HepG2 (cell line): ENCODE measurements around the gene INSR. TPM values are rescaled to one million over a fixed set of nuclear protein-coding genes. Genes with fewer than 3 reads are reported as not detected.
A peak's percentile ranks its signal among the peaks of the same experiment; 100 is the strongest.

ENCODE experiments used
- ARID3A ChIP-seq: IDR thresholded peaks from 2 replicates; pipeline ENCODE4 v1.6.1; 2012; ENCODE audit warnings: low read depth, low read length, improper control_type of control experiment
- ARNT2 ChIP-seq: sonication (generic); formaldehyde crosslinking; IDR thresholded peaks from 2 replicates; pipeline ENCODE4 v1.8.0; 2022; ENCODE audit warnings: mild to moderate bottlenecking, low read depth, missing genetic modification reagents, moderate library complexity
- BCL6 ChIP-seq: IDR thresholded peaks from 2 replicates; pipeline ENCODE4 v1.6.1; 2016; ENCODE audit warnings: missing genetic modification reagents, missing compliant biosample characterization
- DNMT1 ChIP-seq: sonication (generic); formaldehyde crosslinking; IDR thresholded peaks from 2 replicates; pipeline ENCODE4 v1.5.1; 2020; ENCODE audit warnings: mild to moderate bottlenecking, missing genetic modification reagents
- ESRRA ChIP-seq: sonication (generic); formaldehyde crosslinking; IDR thresholded peaks from 2 replicates; pipeline ENCODE4 v1.5.1; 2020; ENCODE audit warnings: mild to moderate bottlenecking, low read depth, missing genetic modification reagents
- FOSL1 ChIP-seq: sonication (generic); formaldehyde crosslinking; IDR thresholded peaks from 2 replicates; pipeline ENCODE4 v1.9.0; 2021; ENCODE audit warnings: missing genetic modification reagents, borderline replicate concordance
- FOXA1 ChIP-seq, 2 experiments: fragments of 450-650 bp in 1 of 2; sonication (generic) in 1 of 2; formaldehyde crosslinking in 1 of 2; IDR thresholded peaks; 2 replicates each; pipeline versions ENCODE4 v1.4.0 to v1.6.1; 2016 to 2020; ENCODE audit warnings: missing genetic modification reagents in 1 of 2
- HNRNPLL ChIP-seq: fragments of 200-400 bp; formaldehyde crosslinking; IDR thresholded peaks from 2 replicates; pipeline ENCODE4 v1.6.1; 2017; ENCODE audit warnings: mild to moderate bottlenecking, low read depth, low read length; ENCODE audit not compliant: poor library complexity, severe bottlenecking
- KLF6 ChIP-seq: IDR thresholded peaks from 2 replicates; pipeline ENCODE4 v1.8.0; 2016; ENCODE audit warnings: missing biosample characterization, missing genetic modification reagents
- MED13 ChIP-seq: sonication (generic); formaldehyde crosslinking; IDR thresholded peaks from 2 replicates; pipeline ENCODE4 v1.5.0; 2020; ENCODE audit warnings: missing genetic modification reagents
- MLLT10 ChIP-seq: sonication (generic); formaldehyde crosslinking; IDR thresholded peaks from 2 replicates; pipeline ENCODE4 v1.4.0; 2020; ENCODE audit warnings: missing genetic modification reagents
- MTF2 ChIP-seq: sonication (generic); formaldehyde crosslinking; IDR thresholded peaks from 2 replicates; pipeline ENCODE4 v1.5.0; 2020; ENCODE audit warnings: missing genetic modification reagents, borderline replicate concordance
- NFATC3 ChIP-seq: sonication (generic); formaldehyde crosslinking; IDR thresholded peaks from 2 replicates; pipeline ENCODE4 v1.5.1; 2020; ENCODE audit warnings: mild to moderate bottlenecking, missing genetic modification reagents
- ONECUT2 ChIP-seq: sonication (generic); formaldehyde crosslinking; IDR thresholded peaks from 2 replicates; pipeline ENCODE4 v1.4.0; 2020; ENCODE audit warnings: missing genetic modification reagents
- SALL1 ChIP-seq: sonication (generic); formaldehyde crosslinking; IDR thresholded peaks from 2 replicates; pipeline ENCODE4 v1.8.0; 2022; ENCODE audit warnings: mild to moderate bottlenecking, missing genetic modification reagents
- SMYD3 ChIP-seq: sonication (generic); formaldehyde crosslinking; IDR thresholded peaks from 2 replicates; pipeline ENCODE4 v1.8.1; 2023; ENCODE audit warnings: mild to moderate bottlenecking, missing genetic modification reagents
- SOX13 ChIP-seq, 3 experiments: fragments of 450-650 bp in 1 of 3; sonication (generic) in 1 of 3; formaldehyde crosslinking in 1 of 3; IDR thresholded peaks in 2 of 3; conservative IDR thresholded peaks in 1 of 3; 2 replicates each; pipeline versions ENCODE4 v1.5.0 to v1.6.1; 2016 to 2020; ENCODE audit warnings: antibody characterized with exemption in 1 of 3, mild to moderate bottlenecking in 1 of 3, missing compliant biosample characterization in 1 of 3, missing genetic modification reagents in 1 of 3, moderate library complexity in 1 of 3
- ZFP91 ChIP-seq: sonication (generic); formaldehyde crosslinking; IDR thresholded peaks from 2 replicates; pipeline ENCODE4 v1.9.0; 2022; ENCODE audit warnings: missing genetic modification reagents, mild to moderate bottlenecking, borderline replicate concordance
- ZNF143 ChIP-seq: sonication (generic); formaldehyde crosslinking; IDR thresholded peaks from 2 replicates; pipeline ENCODE4 v1.4.0; 2020; ENCODE audit warnings: missing genetic modification reagents
- ZNF383 ChIP-seq: sonication (generic); formaldehyde crosslinking; IDR thresholded peaks from 2 replicates; pipeline ENCODE4 v1.4.0; 2020; ENCODE audit warnings: missing genetic modification reagents, mild to moderate bottlenecking, borderline replicate concordance
- ZNF639 ChIP-seq: conservative IDR thresholded peaks from 2 replicates; pipeline ENCODE4 v1.6.1; 2018; ENCODE audit warnings: missing genetic modification reagents
- ZNF672 ChIP-seq: sonication (generic); formaldehyde crosslinking; IDR thresholded peaks from 2 replicates; pipeline ENCODE4 v1.8.1; 2022; ENCODE audit warnings: missing genetic modification reagents
- ZNF839 ChIP-seq: sonication (generic); formaldehyde crosslinking; IDR thresholded peaks from 2 replicates; pipeline ENCODE4 v1.4.0; 2020; ENCODE audit warnings: missing genetic modification reagents, mild to moderate bottlenecking, borderline replicate concordance
- ZNF850 ChIP-seq: sonication (generic); formaldehyde crosslinking; conservative IDR thresholded peaks from 2 replicates; pipeline ENCODE4 v1.9.0; 2021; ENCODE audit warnings: mild to moderate bottlenecking, missing genetic modification reagents
- polyA plus RNA-seq, 8 experiments: library from polyadenylated mRNA; depleted of rRNA in 3 of 8; stranded (reverse) in 7 of 8; unstranded in 1 of 8; fragments of >200 nt; fragmentation: Illumina TruSeq in 4 of 8; extraction: Trizol in 4 of 8; gene quantifications; 2 replicates each; pipeline versions ENCODE4 v1.2.1 to v1.2.3, GENCODE V29; 2011 to 2016; ENCODE audit warnings: low read depth in 4 of 8, missing spikeins in 1 of 8, mixed read lengths in 1 of 8; ENCODE audit not compliant: insufficient read depth in 1 of 8
- total RNA-seq, 5 experiments: library from RNA; depleted of rRNA; stranded (reverse); fragments of >200 nt; fragmentation: Illumina TruSeq; extraction: Trizol; gene quantifications; 2 replicates each; pipeline ENCODE4 v1.2.3, GENCODE V29; 2016; ENCODE audit warnings: low read depth in 1 of 5
- TF ChIP-seq, protein P1 (sequence below): IDR thresholded peaks from 2 replicates; pipeline ENCODE4 v1.6.1; 2016; ENCODE audit warnings: mild to moderate bottlenecking, missing biosample characterization, missing genetic modification reagents

The INSR gene
- total and polyA plus RNA-seq, 2 of the 13 experiments (the other 11 are each of a cell fraction or from before 2014, with no cell fraction given), result 24.2 to 29.8 TPM

DNA sequence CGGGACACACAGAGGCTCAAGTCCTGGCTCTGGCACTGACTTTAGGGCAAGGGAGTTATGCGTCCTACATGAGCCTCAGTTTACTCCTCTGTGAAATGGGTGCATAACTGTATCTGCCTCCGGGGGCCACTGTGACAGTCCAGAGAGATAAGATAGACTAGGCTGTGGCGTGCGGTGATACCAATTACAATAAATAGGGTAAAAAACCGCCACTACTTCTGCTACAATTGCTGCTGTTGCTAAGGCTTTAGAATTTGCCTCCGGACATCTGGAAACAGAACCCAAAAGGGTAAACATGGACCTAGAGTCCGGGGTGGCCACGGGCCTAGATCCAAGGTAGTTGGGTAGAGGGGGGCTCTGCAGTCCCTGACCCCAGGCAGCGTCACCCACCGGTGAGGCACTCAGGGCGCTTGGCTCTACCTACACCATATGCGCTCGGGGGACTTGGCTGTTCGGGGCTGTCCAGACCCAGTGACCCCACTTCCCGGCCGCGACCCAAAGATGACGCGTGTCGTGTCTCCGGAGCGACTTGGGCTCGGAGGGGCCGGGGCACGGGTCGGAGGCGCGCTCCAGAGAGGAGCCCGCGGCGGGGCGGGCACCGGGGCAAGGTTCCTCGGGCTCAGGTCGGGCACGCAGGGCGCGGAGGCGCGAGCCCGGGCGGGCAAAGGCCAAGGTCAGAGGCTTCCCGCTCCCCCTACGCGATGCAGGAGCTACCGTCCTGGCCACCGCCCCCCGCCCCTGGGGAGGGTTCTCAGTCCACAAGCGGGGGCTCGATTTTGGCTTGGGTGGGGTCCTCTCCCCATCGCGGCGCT, 1.1 kb downstream of the INSR start (continued):
- TF ChIP-seq ONECUT2 (CRISPR knock-in tag) (no peak), HNRNPLL (peak; percentile 39), ZNF383 (CRISPR knock-in tag) (0 out of 2 replicates have a peak, but pooled peaks have one; percentile 23), SMYD3 (CRISPR knock-in tag) (no peak), KLF6 (no peak), FOXA1 (IDR thresholded peaks at IDR 0.05) (no peak), FOXA1 (CRISPR knock-in tag; IDR thresholded peaks at IDR 0.05) (no peak), ZNF672 (CRISPR knock-in tag) (no peak), ZFP91 (CRISPR knock-in tag) (peak; percentile 62; the same call in 1 of the 2 replicates), NFATC3 (CRISPR knock-in tag) (no peak), ZNF839 (CRISPR knock-in tag) (no peak; the same call in 1 of the 2 replicates), MTF2 (CRISPR knock-in tag) (no peak), FOSL1 (CRISPR knock-in tag) (no peak), ZNF850 (CRISPR knock-in tag) (no peak), SOX13 (IDR thresholded peaks at IDR 0.05) (no peak), SOX13 (CRISPR knock-in tag; conservative IDR thresholded peaks at IDR 0.05 in 1 of 2, IDR thresholded peaks at IDR 0.05 in 1 of 2) (no peak; a peak in 1 of 4 replicates), ZNF143 (no peak), BCL6 (peak; percentile 40; the same call in 1 of the 2 replicates), ARID3A (no peak), SALL1 (peak; percentile 61), ZNF639 (CRISPR knock-in tag) (no peak), ESRRA (peak; percentile 96), MLLT10 (CRISPR knock-in tag) (no peak), ARNT2 (no peak), MED13 (peak; percentile 64; the same call in 1 of the 2 replicates), DNMT1 (CRISPR knock-in tag) (no peak)
- TF ChIP-seq, protein P1, sequence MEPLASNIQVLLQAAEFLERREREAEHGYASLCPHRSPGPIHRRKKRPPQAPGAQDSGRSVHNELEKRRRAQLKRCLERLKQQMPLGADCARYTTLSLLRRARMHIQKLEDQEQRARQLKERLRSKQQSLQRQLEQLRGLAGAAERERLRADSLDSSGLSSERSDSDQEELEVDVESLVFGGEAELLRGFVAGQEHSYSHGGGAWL (CRISPR knock-in tag), result no peak
